GM12872 (cell line): ENCODE data around the gene GEN1.

Source experiments
- CTCF ChIP-seq: IDR thresholded peaks from 3 replicates; pipeline ENCODE4 v1.5.1; 2011; ENCODE audit warnings: low read depth, mild to moderate bottlenecking, low read length, moderate library complexity; ENCODE audit not compliant: insufficient read depth

GEN1 gene

GRCh38 chr2:17790536-17790935 is 36.6 kb downstream of the GEN1 start:
- TF ChIP-seq CTCF = no peak

- no peak for TF ChIP-seq CTCF
Observed at GRCh38 chr2:17791121-17791816, 37.3 kb downstream of the GEN1 start.

GRCh38 chr2:17791817-17792130 is 37.8 kb downstream of the GEN1 start:
- TF ChIP-seq CTCF = no peak

- no peak for TF ChIP-seq CTCF
Observed at GRCh38 chr2:17792515-17792914, 38.6 kb downstream of the GEN1 start.

GRCh38 chr2:17793296-17793695 is 39.4 kb downstream of the GEN1 start:
- TF ChIP-seq CTCF = no peak

GRCh38 chr2:17793803-17794354 is 39.9 kb downstream of the GEN1 start:
- no peak for TF ChIP-seq CTCF

DNA sequence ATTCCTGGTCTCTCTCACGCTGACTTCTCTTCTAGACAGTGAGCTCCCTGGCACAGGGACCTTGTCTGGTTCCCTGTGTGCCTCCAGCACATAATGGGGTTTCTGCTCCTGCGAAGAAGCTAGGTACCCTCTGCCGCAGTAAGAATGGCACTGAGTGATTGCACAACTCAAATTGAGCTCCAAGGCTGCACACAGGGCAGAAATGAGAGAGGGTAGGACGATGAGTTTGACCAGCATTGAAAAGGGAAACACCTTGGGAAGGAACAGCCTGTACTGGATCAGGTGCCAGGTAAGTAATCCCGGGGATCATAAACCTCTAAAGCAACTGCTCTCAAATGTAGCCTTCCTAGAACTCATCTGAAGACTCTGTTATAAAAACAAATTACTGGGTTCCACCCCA is 41.4 kb downstream of the GEN1 start:
- TF ChIP-seq CTCF = no peak

DNA sequence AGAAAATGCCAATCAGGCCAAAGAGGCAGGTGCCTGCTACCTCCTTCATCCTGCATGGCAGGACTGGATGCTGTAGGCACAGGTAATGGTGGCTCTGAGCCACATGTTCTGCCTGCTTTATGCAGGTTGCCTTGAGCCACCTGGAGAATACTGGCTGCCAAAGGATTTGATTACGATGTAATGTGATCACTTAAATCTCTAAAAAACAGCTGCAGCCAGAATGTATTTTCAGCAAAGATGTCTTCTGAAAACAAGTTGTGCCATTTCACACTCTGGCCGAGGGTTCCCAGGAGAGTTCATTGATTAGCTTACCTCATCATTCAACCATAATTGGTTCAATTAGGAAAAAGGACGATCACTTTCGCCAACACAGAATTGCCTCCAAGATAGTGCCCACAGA is 44.4 kb downstream of the GEN1 start:
- no peak for TF ChIP-seq CTCF
